Retinal pigment epithelial cell (primary cell): Measurements from ENCODE around the gene PPP1R13B.

Experiments used
- DNase-seq: peaks from one replicate; pipeline ENCODE4 v3.0.0-alpha.2; 2010; ENCODE audit warnings: low read depth
- H3K4me3 ChIP-seq: 2 replicates; pipeline ENCODE4 v1.5.1; 2011; ENCODE audit warnings: mild to moderate bottlenecking, low read length, control low read depth, moderate library complexity
- TF ChIP-seq, protein P1 (sequence below): conservative IDR thresholded peaks from 2 replicates; pipeline ENCODE4 v1.5.1; 2011; ENCODE audit warnings: low read depth, low read length, control low read depth, inconsistent platforms

PPP1R13B gene

DNA sequence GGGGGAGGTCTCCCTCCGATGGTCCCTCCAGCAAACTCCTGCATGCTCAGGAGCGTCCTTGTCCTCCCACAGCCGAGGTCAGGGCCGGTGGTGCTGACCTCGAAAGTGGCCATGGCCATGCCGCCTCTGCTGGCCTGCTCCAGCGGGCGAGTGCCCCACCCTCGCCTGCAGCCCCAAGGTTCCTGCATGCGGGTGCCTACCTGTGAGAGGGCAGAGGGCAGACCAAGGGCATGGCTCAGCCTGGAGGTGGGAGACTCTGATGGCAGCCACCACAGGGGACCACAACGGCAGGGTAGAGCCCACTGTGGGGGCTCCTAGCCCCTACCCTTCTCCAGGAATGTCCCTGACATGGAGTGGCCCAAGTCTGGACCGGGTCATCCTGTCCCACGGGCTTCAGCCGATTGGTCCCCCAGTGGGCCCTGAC is 38.1 kb upstream of the PPP1R13B start:
- H3K4me3 ChIP-seq = no peak overlapping the region
- TF ChIP-seq, protein P1, sequence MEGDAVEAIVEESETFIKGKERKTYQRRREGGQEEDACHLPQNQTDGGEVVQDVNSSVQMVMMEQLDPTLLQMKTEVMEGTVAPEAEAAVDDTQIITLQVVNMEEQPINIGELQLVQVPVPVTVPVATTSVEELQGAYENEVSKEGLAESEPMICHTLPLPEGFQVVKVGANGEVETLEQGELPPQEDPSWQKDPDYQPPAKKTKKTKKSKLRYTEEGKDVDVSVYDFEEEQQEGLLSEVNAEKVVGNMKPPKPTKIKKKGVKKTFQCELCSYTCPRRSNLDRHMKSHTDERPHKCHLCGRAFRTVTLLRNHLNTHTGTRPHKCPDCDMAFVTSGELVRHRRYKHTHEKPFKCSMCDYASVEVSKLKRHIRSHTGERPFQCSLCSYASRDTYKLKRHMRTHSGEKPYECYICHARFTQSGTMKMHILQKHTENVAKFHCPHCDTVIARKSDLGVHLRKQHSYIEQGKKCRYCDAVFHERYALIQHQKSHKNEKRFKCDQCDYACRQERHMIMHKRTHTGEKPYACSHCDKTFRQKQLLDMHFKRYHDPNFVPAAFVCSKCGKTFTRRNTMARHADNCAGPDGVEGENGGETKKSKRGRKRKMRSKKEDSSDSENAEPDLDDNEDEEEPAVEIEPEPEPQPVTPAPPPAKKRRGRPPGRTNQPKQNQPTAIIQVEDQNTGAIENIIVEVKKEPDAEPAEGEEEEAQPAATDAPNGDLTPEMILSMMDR = no peak
- DNase-seq = no peak

DNA sequence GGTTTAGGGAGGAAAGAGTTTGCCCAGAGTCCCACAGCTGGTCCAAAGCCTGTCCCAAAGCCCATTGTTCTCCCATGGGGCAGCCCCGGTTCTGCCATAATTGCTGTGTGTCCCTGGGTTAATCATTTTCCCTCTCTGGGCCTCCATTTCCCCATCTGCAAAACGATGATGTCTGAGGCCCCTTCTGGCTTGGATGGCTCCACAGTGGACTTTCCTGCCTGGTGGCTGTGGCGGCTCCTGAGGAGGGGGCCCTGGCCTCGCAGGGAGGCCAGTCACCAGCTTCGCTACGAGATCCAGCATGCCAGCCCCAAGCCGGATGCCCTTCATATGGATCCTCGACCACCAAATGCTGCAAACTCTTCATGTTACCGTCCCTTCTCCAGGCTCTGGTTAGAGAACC is 37.5 kb upstream of the PPP1R13B start:
- DNase-seq = no peak
- no peak overlapping the region for H3K4me3 ChIP-seq
- TF ChIP-seq, protein P1 = no peak

DNA sequence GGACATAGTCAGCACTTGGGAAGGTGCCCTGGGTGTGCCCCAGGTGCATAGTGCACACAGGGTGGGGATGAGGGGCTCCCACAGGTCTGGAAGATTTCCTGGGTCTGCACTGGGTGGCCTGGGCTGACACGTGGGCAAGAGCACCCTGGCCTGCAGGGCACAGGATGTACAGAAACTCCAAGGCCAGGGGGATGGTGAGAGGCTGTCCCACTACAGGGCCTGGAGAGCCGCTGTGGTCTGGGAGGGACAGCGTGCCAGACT is 35.8 kb upstream of the PPP1R13B start:
- TF ChIP-seq, protein P1 = no peak
- H3K4me3 ChIP-seq = no peak overlapping the region
- DNase-seq = no peak

DNA sequence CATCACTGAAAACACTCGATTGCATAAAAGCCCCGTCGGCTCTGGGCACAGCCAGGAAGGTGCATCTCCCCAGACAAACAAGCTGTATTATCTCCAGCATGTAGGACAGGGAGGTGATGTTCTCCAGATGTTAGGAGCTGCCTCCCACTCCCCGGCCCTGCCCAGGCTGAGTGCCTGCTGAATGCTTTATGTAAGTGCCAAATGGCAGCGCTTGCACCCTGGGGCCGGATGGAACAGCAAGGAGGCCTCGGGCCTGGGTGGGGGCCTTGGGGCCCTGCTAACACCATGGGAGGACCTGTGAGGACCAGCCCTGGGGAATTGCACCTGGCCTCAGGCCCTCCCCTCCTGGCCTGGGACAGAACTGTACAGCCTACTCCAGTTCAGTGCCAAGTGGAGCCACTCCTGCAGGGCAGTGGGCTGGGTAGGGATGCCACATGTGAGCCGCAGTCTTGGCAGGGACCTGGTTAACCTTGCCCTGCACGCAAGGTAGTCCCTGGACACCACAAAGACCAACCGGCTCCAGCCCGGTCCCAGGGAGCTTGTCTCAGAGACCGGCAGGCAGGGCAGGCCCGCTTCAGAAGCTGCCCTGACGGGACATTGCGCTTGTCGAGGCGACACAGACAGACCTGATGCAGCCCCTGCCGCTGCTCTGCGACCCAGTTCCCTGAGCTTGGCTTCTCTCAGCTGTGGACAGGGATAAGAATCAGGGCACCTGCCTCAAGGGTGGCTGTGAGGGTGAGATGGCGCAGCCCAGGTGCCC is 35.3 kb upstream of the PPP1R13B start:
- DNase-seq = no peak
- TF ChIP-seq, protein P1 = no peak
- H3K4me3 ChIP-seq = no peak overlapping the region

DNA sequence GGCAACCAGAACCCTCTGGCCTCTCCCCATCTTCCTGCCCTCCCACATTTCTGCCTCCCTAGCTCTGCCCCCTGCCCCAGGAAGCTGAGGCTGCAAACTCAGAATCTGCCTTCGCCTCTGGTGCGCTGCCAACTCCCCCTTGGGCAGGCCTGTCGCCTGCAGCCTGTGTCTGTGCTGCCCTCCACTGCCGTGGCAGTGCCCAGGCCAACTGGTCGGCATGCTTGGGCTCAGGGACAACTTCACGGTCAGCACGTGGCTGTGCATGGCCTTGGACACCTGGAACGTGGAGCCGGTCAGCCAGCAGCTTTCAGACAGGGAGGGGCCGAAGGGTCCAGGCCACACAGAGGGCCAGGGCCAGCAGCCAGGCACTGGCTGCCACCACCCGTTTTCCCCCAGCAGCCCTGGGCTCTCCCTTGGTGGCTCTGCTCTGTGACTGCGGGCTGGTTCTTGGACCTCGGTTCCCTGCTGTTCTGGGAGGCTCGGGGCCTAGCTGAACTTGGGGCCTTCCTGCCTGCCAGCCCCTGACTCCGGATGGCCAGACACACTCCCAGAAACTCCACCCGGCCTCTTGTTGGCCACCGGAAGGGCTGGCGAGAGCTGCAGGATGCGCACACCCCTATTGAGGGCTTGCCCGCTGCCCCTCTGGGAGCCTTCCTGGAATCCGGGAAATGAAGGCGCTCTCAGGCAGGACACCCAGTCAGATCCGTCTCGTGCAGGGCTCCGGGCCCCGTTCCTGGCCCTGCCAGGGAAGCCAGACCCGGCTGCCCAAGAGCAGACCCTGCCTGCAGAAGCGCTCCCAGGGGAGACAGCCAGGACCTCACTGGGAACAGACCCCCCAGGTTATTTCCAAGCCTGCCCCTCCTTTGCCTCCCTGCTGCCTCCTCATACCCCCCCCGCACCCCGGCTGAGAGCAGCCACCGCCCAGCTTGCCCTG is 34.2 kb upstream of the PPP1R13B start:
- TF ChIP-seq, protein P1 = no peak
- no peak overlapping the region for H3K4me3 ChIP-seq
- DNase-seq = no peak

DNA sequence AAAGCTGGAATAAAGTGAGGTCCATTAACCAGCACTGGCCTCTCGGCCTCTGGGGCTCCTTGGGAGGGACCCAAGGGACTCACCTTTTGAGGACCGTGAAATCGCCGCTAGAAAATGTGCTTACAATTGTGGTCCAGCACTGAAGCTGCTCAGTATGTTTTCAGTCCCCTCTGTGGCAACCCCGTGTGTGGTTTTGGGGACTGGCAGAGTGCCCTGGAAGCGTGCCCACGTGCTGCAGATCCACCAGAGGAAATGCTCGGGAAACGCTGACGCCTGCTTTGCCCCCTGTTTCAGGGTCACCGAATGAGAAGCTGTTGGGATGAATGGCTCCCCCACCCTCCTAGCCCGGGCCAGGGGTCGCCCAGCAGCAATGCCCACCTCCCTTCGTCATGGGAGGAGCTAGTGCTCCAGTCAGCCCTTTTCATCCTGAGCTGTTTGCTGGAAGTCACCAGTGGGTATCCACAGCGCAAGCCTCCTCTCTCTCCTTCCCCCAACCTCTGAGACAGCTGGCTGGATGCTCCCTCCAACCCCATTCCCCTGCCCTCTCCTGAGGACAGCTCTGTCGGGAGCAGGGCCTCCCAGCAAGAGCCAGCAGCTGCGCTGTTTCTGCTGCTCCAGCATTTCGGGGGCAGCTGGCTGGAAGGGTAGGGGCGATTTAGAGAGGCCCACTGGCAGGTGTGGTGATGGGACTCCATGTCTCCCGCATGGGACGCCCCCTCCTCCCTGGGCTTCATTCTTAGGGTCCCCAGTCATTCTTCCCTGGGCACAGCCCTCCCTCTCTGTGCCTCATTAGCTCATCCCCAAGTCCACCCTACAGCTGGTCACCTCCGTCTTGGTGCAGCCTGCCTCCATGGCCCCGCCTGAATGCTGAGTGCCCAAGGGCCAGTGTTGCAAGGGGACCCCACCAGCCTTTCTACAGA is 33.2 kb upstream of the PPP1R13B start:
- DNase-seq = no peak
- H3K4me3 ChIP-seq = peak overlapping the region; percentile 13
- TF ChIP-seq, protein P1 = no peak
